GM19023 (cell line): ENCODE results near the gene LALBA.
"Not testable (repeated sequence)": the region's sequence is repeated elsewhere in the genome, so short reads cannot be mapped to it uniquely, and the experiment has no call there.

Experiments used
- ATAC-seq: cut with Tn5 transposase; IDR thresholded peaks from one replicate; pipeline ENCODE4 v1.9.1; 2021; ENCODE audit warnings: mild to moderate bottlenecking, moderate library complexity; ENCODE audit not compliant: unreplicated experiment

Gene LALBA

DNA sequence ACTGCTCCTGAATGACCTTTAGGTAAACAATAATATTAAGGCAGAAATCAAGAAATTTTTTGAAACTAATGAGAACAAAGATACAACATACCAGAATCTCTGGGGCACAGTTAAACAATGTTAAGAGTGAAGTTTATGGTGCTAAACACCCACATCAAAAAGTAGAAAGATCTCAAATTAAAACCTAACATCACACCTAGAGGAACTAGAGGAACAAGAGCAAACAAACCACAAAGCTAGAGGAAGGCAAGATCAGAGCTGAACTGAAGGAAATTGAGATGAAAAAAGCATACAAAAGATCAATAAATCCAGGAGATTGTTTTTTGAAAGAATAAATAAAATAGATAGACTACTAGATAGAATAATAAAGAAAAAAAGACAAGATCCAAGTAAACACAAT lies 37.2 kb downstream of the LALBA start:
- no peak for ATAC-seq

DNA sequence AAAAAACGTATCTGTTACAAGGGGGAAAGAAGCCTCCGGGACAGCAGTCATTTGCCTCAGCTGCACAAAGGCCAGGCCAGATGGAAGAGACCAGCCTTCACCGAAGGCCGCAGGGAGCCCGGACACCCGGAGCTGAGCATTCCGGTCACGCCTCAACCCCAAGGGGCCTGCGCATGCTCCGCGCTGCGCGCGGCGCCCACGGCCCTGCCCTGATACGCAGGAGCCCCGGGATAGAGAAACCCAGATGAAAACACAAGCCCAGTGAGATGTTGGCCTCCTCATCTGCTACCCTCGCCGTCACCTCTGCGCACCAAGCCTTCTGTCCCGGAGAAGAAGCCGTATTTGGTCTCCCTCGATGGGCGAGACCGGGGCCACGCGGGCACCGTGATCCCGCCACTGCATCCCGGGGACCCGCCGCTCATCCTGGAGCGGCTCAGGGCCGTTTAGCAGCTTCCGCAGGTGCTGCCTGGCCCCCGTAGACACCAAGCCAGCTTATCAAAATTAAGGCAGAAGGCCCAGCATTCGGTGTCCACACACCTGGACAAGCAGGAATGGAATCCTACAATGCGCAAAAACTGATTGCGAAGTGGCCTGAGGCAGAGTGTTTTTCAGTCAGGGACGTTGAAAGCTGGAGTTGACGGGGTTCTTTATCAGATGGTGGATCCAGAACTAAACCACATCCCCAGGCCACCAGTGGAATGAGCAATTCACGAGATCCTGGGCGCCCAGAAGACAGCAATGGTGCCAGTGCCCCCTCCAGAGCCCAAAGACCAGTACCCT lies 41.8 kb downstream of the LALBA start:
- ATAC-seq: no peak

DNA sequence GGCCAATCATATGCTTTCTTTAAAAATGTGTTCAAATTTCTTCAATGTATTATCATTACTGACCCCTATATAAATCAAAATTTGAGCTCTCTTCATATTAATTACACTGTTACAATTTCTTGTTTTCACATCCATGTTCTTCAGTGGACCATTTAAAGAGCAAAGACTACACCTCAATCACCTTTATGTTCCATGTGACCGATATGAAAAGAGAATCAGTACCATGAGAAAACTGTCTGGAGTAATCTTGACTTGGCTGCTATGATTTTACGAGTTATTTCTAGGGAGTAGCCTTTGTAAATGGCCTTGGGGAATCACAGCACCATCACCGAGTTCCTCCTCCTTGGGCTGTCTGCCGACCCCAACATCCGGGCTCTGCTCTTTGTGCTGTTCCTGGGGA lies 44.5 kb downstream of the LALBA start, which contains the start of gene OR8S1:
OR8S1 (plus strand) TSS at position 301 of the 400 bp plus-strand sequence; CDS start at position 301, 0 bp downstream.
- no peak for ATAC-seq

DNA sequence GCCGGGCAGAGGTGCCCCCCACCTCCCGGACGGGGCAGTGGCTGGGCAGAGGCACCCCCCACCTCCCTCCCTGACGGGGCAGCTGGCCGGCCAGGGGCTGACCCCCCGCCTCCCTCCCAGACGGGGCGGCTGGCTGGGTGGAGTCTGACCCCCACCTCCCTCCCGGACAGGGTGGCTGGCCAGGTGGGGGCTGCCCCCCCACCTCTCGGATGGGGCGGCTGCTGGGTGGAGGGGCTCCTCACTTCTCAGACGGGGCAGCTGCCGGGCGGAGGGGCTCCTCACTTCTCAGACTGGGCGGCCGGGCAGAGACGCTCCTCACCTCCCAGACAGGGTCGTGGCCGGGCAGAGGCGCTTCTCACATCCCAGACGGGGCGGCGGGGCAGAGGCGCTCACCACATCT lies 49.5 kb downstream of the LALBA start:
- ATAC-seq: not testable (repeated sequence)
